ENCODE measurements around the gene DLX4. TPM values are rescaled to one million over a fixed set of nuclear protein-coding genes. Genes with fewer than 3 reads are reported as not detected.

DLX4 gene
- total RNA-seq, 1 donor from 2014 or later, result not detected

DNA sequence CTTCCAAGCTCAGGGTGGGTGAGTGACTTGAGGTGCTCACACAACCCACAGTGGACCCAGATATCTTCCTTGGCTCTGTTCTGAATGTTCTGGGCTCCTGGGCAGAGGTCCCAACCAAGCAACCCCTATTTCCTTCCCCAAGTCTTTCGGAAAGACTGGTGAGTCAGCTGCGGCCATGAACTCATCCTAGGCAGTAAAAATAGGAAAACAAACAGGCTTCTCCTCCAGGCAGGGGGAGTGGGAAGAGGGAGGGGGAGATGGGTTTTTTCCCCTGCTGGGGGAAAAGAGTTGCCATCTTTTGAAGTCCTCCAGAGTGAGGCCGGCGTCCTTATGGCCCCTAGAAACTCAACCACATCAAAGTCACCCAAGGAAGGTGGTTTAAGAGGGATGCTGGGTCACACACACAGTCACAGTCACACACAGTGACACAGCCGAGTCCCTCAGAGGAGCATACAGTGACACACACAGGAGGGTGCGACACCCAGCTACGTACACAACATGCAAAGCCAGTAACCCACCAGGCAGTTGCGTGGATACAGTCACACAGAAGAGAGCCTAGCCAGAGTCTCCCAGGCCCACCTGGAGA, 16.0 kb upstream of the DLX4 start:
- intact Hi-C loops (cut with micrococcal nuclease), result loop anchor here (1.0 kb wide), 1 partner anchor 44 kb away; no protein-coding TSS in a partner anchor
- no peaks in the 10 kb centered on the region for H3K36me3 Mint-ChIP-seq (ENCODE audit: low read depth)
- no peak for DNase-seq (ENCODE audit: low spot score)
- H3K9me3 Mint-ChIP-seq, result no peaks in the 10 kb centered on the region
- peaks cover 34% of the 10 kb centered on the region for H3K27me3 Mint-ChIP-seq (ENCODE audit: low read depth)
- no peak overlapping the region for H3K27ac Mint-ChIP-seq
- no peak overlapping the region for H3K4me3 Mint-ChIP-seq (ENCODE audit: low read depth)
- no peaks in the 10 kb centered on the region for H3K4me1 Mint-ChIP-seq (ENCODE audit: low read depth)

DNA sequence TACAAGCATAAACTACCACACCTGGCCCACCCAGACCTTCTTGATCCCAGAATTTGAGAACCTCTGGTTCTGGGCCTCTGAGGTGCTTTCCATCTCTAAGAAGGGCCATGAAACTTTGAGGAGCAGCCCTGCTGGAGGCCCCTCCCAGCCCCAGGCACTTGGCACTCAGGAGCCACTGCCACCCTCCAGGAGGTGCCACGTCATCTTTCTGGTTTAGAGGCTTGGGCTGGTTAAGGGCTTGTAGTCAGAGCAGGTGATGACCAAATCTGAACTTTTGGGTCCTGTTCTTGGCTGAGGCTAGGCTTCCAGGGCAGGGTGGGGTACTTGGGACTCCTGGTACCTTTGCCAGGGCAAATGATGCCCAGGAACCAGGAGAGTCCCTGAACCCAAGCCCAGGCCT, 13.8 kb upstream of the DLX4 start:
- Mint-ChIP-seq H3K4me1 (ENCODE audit: low read depth) (no peaks in the 10 kb centered on the region), H3K36me3 (ENCODE audit: low read depth) (no peaks in the 10 kb centered on the region), H3K27me3 (ENCODE audit: low read depth) (peaks cover 36% of the 10 kb centered on the region), H3K9me3 (no peaks in the 10 kb centered on the region), H3K27ac (no peak overlapping the region), H3K4me3 (ENCODE audit: low read depth) (no peak overlapping the region)
- intact Hi-C loops (cut with micrococcal nuclease), result no loop called here
- no peak for DNase-seq (ENCODE audit: low spot score)

DNA sequence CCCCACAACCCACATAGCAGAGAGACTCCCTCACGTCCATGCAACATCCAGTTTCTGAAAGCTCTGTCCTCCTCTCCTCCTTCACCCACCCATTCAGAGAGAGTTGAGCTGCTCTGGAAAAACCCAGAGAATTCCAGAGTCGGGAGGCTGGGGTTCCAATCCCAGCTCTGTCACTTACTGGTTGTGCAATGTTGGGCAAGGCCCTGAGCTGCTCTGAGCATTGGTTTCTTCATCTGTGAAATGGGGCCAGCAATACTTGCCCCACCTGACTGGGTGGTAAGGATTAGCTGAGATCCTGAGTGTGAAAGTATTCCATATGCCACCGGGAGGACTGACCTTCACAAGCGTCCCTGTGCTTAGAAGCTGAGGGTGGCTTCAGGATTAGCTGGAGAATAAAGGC, 12.2 kb upstream of the DLX4 start:
- no peak overlapping the region for H3K27ac Mint-ChIP-seq
- no peaks in the 10 kb centered on the region for H3K36me3 Mint-ChIP-seq (ENCODE audit: low read depth)
- peaks cover 39% of the 10 kb centered on the region for H3K27me3 Mint-ChIP-seq (ENCODE audit: low read depth)

DNA sequence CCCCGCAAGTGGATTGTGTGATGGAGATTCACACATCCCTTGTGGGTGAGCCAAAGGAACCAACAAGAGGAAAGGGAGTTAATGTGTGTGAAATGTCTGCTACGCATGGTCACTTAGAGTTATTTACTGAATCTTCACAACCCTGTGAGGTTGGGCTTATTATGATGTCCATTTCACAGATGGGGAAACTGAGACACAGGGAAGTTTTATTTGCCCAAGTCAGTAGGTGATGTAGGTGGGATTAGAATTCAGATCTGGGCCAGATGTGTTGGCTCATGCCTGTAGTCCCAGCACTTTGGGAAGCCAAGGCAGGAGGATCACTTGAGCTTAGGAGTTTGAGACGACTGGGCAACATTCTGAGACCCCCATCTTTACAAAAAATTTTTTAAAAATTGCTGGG, 11.6 kb upstream of the DLX4 start:
- H3K27ac Mint-ChIP-seq, result no peak overlapping the region
- H3K27me3 Mint-ChIP-seq (ENCODE audit: low read depth), result peaks cover 40% of the 10 kb centered on the region
- no peak overlapping the region for H3K4me3 Mint-ChIP-seq (ENCODE audit: low read depth)
- no peak for DNase-seq (ENCODE audit: low spot score)
- no peaks in the 10 kb centered on the region for H3K36me3 Mint-ChIP-seq (ENCODE audit: low read depth)
- H3K4me1 Mint-ChIP-seq (ENCODE audit: low read depth), result no peaks in the 10 kb centered on the region
- intact Hi-C loops (cut with micrococcal nuclease), result no loop called here
- H3K9me3 Mint-ChIP-seq, result no peaks in the 10 kb centered on the region

More for the DNA sequence above, 12.2 kb upstream of the DLX4 start:
- no peaks in the 10 kb centered on the region for H3K4me1 Mint-ChIP-seq (ENCODE audit: low read depth)
- H3K4me3 Mint-ChIP-seq (ENCODE audit: low read depth), result no peak overlapping the region
- H3K9me3 Mint-ChIP-seq, result no peaks in the 10 kb centered on the region
- DNase-seq (ENCODE audit: low spot score), result no peak
- intact Hi-C loops (cut with micrococcal nuclease), result no loop called here

DNA sequence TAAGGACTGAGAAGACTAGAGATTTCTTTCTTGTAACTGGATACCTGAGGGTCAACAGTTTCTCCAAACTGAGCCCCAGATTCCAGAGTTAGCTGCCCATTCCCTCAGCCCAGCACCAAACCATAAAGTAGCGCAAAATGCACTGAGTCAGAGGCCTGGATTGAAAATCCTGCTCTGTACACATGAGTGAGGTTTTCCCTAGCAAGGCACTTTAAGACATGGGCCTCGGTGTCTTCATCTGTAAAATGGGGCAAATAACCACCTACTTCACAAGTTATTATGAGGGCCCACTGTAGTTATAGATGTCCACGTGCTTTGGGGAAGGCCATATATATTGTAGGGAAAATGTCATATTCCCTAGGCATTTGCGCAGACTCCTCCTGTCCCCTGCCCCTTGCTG, 10.3 kb upstream of the DLX4 start:
- Mint-ChIP-seq H3K36me3 (ENCODE audit: low read depth) (no peaks in the 10 kb centered on the region), H3K4me3 (ENCODE audit: low read depth) (no peak overlapping the region), H3K27ac (no peak overlapping the region), H3K4me1 (ENCODE audit: low read depth) (peaks cover 3% of the 10 kb centered on the region), H3K9me3 (no peaks in the 10 kb centered on the region), H3K27me3 (ENCODE audit: low read depth) (peaks cover 45% of the 10 kb centered on the region)
- intact Hi-C loops (cut with micrococcal nuclease), result no loop called here
- no peak for DNase-seq (ENCODE audit: low spot score)

DNA sequence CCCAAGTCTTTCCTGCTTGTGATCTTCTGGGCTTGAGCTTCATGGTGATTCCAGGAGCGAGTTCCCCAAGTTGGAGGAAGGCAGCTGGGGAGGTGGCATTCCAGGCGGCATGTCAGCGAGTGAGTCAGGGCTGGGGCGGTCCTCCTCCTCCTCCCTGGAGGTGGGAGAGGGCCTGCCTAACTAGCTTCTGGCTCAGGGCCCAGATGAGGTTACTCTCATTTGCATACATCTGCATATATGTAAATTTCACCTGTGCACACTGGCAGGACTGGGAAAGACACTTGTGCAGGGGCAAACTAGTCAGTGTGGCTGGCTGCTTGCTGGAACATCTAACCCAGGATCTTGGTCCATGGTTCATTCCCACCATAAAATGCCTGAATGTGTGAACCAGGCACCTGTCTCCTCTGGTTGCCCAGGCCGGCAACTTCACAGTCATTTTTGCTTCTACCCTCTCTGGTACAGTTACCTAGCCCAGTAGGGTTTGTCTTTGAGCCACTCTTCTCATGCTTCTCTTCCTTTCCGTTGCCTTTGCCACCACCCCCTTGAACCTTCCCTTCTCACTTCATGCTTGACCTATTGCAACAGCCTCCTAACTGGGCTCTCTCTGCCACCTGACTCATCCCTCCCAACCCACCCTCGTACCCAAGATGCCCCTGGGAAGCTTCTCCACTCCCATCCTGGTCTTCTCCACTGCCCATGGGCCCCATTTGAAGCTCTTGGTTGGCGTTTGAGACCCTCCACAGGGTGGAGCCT, 9.6 kb upstream of the DLX4 start:
- H3K4me1 Mint-ChIP-seq (ENCODE audit: low read depth), result peaks cover 6% of the 10 kb centered on the region
- no peak overlapping the region for H3K4me3 Mint-ChIP-seq (ENCODE audit: low read depth)
- H3K27me3 Mint-ChIP-seq (ENCODE audit: low read depth), result peaks cover 46% of the 10 kb centered on the region
- no peaks in the 10 kb centered on the region for H3K36me3 Mint-ChIP-seq (ENCODE audit: low read depth)
- intact Hi-C loops (cut with micrococcal nuclease), result no loop called here
- H3K27ac Mint-ChIP-seq, result no peak overlapping the region
- DNase-seq (ENCODE audit: low spot score), result no peak
- no peaks in the 10 kb centered on the region for H3K9me3 Mint-ChIP-seq

DNA sequence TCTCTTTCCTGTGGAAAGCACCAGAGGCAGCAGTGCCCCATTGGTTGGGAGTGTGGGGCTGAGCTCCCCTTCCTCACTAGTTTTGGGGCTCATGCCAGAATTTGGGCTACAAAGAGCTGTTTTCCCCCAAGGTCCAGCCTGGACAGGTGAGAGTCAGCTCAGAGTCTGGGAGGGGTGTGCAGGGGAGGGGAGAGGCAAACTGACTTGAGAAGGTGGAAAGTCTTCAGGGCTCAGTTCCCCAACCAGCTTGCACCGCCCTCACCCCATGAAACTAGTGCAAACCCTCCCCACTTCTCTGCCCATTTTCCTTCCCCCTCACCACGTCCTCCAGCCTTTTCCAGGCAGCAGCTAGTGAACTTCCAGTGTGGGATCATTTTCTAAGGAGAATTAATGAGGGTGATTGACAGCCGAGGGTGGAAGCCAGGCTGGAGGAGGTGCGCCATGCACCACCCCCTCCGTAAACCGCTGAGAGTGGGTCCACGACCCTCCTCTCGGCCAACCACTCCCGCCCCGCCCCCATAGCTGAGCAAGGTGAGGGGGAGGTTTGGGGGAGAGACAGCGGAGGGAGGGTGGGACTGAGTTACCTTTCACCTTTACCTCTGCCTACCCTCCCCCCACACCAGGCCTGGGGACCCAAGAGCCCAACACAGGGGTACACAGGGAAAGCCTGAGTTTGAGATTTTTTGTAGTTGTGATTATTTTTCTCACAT, 6.2 kb upstream of the DLX4 start:
- no peaks in the 10 kb centered on the region for H3K9me3 Mint-ChIP-seq

DNA sequence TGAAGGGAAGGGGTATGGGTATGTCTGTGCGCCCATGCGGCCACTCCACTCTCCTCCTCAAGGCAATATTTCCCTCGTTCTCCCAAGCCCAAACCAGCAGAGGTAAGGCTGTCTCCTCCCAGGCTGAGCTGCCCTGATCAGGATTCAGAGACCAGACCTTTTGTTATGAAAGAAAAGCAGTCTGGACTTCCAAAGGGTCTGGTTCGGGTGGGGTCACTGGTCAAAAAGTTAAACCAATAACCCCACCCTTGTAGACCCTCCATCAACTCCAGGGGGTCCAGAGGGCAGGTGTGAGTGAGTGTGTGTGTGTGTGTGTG, 5.7 kb upstream of the DLX4 start:
- Mint-ChIP-seq H3K36me3 (ENCODE audit: low read depth) (no peaks in the 10 kb centered on the region), H3K4me3 (ENCODE audit: low read depth) (no peak overlapping the region), H3K27ac (no peak overlapping the region), H3K4me1 (ENCODE audit: low read depth) (peaks cover 9% of the 10 kb centered on the region), H3K9me3 (no peaks in the 10 kb centered on the region), H3K27me3 (ENCODE audit: low read depth) (peaks cover 70% of the 10 kb centered on the region)
- no peak for DNase-seq (ENCODE audit: low spot score)
- intact Hi-C loops (cut with micrococcal nuclease), result loop anchor here (10.0 kb wide), 1 partner anchor 1348 kb away; the partner anchor contains the start of genes HOXB7 and HOXB8

More for the DNA sequence above, 6.2 kb upstream of the DLX4 start:
- intact Hi-C loops (cut with micrococcal nuclease), result loop anchor here (10.0 kb wide), 1 partner anchor 1348 kb away; the partner anchor contains the start of genes HOXB7 and HOXB8
- Mint-ChIP-seq H3K4me1 (ENCODE audit: low read depth) (peaks cover 9% of the 10 kb centered on the region), H3K4me3 (ENCODE audit: low read depth) (no peak overlapping the region), H3K27me3 (ENCODE audit: low read depth) (peaks cover 65% of the 10 kb centered on the region), H3K27ac (no peak overlapping the region), H3K36me3 (ENCODE audit: low read depth) (no peaks in the 10 kb centered on the region)
- DNase-seq (ENCODE audit: low spot score), result no peak

DNA sequence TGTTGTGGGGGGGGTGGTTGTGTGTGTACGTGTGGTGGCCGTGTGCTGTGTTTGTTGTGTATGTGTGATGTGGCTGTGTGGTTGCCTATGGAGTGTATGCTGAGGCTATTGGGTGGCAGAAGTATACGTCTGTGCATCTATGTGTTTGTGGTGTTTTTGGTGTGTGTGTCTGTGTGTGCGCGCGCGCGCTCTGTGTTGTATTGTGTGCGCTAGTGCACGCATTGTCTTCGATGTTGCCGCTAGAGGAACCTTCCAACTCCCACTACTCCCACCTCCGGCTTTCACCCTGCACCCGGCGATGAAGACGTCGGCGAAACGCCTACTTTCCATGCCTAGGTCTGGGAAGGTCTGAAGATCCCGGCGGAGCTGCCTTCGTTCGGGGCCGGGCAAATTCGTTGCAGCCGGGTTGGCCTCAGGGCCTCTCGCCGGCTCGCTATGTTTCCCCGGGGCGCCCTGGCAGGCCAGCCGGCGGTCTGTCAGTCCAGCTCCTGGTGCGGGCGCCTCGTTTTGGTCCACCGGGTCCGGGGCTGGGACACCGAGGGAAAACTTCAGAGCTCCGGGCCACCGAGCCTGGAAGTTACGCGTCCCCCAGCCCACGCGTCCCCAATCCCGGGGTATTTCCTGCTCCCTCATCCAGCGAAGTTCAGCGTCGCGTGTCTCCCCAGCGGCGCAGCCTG, 5.2 kb upstream of the DLX4 start:
- intact Hi-C loops (cut with micrococcal nuclease), result loop anchor here (10.0 kb wide), 1 partner anchor 1349 kb away; the partner anchor contains the start of genes HOXB7 and HOXB8
- Mint-ChIP-seq H3K9me3 (no peaks in the 10 kb centered on the region), H3K27ac (no peak overlapping the region), H3K36me3 (ENCODE audit: low read depth) (no peaks in the 10 kb centered on the region), H3K4me1 (ENCODE audit: low read depth) (peaks cover 10% of the 10 kb centered on the region), H3K4me3 (ENCODE audit: low read depth) (no peak overlapping the region), H3K27me3 (ENCODE audit: low read depth) (peaks cover 72% of the 10 kb centered on the region)
- no peak for DNase-seq (ENCODE audit: low spot score)

DNA sequence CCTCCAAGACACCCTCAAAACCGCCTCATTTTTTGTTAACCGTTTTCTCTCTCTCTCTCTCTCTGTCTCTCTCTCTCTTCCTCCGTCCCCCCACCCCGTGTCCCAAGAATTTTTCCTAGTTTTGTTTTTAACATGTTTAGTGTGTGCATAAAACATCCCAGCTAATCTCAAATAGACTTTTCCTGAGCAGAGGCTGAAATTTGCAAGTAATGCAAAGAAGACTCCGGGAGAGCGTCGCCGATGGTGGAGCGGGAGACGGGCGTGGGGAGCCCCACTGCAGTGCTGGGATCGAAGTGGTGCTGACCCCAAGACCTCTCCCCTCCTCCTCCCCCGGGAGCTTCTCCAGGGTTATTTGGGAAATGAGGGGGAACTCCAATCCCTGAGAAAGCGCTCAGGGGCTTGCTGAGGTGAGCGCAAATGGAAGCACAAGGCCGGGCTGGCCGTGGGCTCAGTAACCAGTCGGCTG, 4.7 kb upstream of the DLX4 start:
- Mint-ChIP-seq H3K4me1 (ENCODE audit: low read depth) (peaks cover 12% of the 10 kb centered on the region), H3K27me3 (ENCODE audit: low read depth) (peaks cover 76% of the 10 kb centered on the region), H3K4me3 (ENCODE audit: low read depth) (no peak overlapping the region), H3K9me3 (no peaks in the 10 kb centered on the region), H3K36me3 (ENCODE audit: low read depth) (no peaks in the 10 kb centered on the region), H3K27ac (no peak overlapping the region)
- DNase-seq (ENCODE audit: low spot score), result no peak
- intact Hi-C loops (cut with micrococcal nuclease), result loop anchor here (10.0 kb wide), 1 partner anchor 1350 kb away; the partner anchor contains the start of genes HOXB7 and HOXB8

DNA sequence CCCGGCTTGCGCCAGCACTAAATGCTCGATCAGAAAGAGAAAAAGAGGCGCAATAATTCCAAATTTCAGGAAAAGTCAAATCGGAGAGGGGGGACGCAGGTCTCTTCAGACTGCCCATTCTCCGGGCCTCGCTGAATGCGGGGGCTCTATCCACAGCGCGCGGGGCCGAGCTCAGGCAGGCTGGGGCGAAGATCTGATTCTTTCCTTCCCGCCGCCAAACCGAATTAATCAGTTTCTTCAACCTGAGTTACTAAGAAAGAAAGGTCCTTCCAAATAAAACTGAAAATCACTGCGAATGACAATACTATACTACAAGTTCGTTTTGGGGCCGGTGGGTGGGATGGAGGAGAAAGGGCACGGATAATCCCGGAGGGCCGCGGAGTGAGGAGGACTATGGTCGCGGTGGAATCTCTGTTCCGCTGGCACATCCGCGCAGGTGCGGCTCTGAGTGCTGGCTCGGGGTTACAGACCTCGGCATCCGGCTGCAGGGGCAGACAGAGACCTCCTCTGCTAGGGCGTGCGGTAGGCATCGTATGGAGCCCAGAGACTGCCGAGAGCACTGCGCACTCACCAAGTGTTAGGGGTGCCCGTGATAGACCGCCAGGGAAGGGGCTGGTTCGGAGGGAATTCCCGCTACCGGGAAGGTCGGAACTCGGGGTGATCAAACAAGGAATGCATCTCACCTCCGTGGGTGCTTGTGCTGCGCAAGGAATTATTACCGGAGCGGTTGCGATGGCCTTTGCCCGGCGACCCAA, 4.0 kb upstream of the DLX4 start:
- Mint-ChIP-seq H3K9me3 (no peaks in the 10 kb centered on the region), H3K4me1 (ENCODE audit: low read depth) (peaks cover 14% of the 10 kb centered on the region)
- intact Hi-C loops (cut with micrococcal nuclease), result loop anchor here (5.0 to 10.0 kb wide), 3 partner anchors 468 to 1350 kb away; partner anchors contain the start of genes HOXB7, HOXB8, NGFR and PRAC1

DNA sequence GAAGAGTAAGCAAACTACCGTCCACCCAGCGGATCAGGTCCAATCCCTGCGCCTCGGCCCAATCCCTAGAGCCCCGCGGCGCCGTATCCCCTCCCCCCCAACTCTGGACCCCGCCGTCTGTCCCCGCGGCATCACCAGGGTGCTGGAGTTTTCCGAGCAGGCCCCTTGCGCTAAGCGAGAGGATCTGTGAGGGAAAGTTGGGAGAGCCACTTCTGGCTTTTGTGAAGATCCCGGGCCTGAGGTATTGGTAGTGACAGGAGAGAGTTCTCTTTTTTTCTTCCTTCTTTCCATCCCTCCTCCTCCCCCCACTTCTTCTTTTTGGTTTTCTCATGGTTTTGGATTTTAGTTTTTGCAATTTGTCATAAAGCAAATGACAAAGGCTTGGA, 3.5 kb upstream of the DLX4 start:
- H3K4me1 Mint-ChIP-seq (ENCODE audit: low read depth), result peaks cover 16% of the 10 kb centered on the region
- no peak overlapping the region for H3K27ac Mint-ChIP-seq
- no peaks in the 10 kb centered on the region for H3K9me3 Mint-ChIP-seq
- no peaks in the 10 kb centered on the region for H3K36me3 Mint-ChIP-seq (ENCODE audit: low read depth)
- H3K27me3 Mint-ChIP-seq (ENCODE audit: low read depth), result peaks cover 82% of the 10 kb centered on the region
- no peak for DNase-seq (ENCODE audit: low spot score)
- intact Hi-C loops (cut with micrococcal nuclease), result loop anchor here (5.0 to 10.0 kb wide), 3 partner anchors 468 to 1351 kb away; partner anchors contain the start of genes HOXB7, HOXB8, NGFR and PRAC1
- no peak overlapping the region for H3K4me3 Mint-ChIP-seq (ENCODE audit: low read depth)

More for the DNA sequence above, 4.0 kb upstream of the DLX4 start:
- H3K27ac Mint-ChIP-seq, result no peak overlapping the region
- DNase-seq (ENCODE audit: low spot score), result no peak
- no peak overlapping the region for H3K4me3 Mint-ChIP-seq (ENCODE audit: low read depth)
- peaks cover 76% of the 10 kb centered on the region for H3K27me3 Mint-ChIP-seq (ENCODE audit: low read depth)
- no peaks in the 10 kb centered on the region for H3K36me3 Mint-ChIP-seq (ENCODE audit: low read depth)

Data from activated T-helper 2 cell treated with anti-CD3 and anti-CD28 coated beads, Interferon-gamma antibody, Interleukin-2, Interleukin-4, amounts not matched to agents 10 μg/mL and 5 μg/mL and 100 μg/mL, durations not matched to agents 14 hours and 24 hours and 36 hours (primary cell).